A549 (cell line): ENCODE data around the gene ACSM6. TPM values are rescaled to one million over a fixed set of nuclear protein-coding genes. Genes with fewer than 3 reads are reported as not detected.
A peak's percentile ranks its signal among the peaks of the same experiment; 100 is the strongest.

Source experiments
- CHD4 ChIP-seq: fragments of 200-600 bp; sonication (generic); IDR thresholded peaks from 2 replicates; pipeline ENCODE4 v1.6.1; 2016; ENCODE audit warnings: antibody characterized with exemption, mild to moderate bottlenecking, borderline replicate concordance
- CTCF ChIP-seq: fragments of >200 bp; sonication (Bioruptor Twin); formaldehyde crosslinking; IDR thresholded peaks from 3 replicates; pipeline ENCODE4 v1.5.1; 2016
- EHF ChIP-seq: fragments of 250-450 bp; sonication (Bioruptor Pico); IDR thresholded peaks from 2 replicates; pipeline ENCODE4 v1.5.0; 2020; ENCODE audit warnings: mild to moderate bottlenecking
- ESRRA ChIP-seq: fragments of 150-350 bp; IDR thresholded peaks from 2 replicates; pipeline ENCODE4 v1.6.1; 2014; ENCODE audit warnings: mild to moderate bottlenecking, low read length, borderline replicate concordance
- FOSB ChIP-seq: fragments of 250-450 bp; sonication (Bioruptor Pico); IDR thresholded peaks from 2 replicates; pipeline ENCODE4 v1.5.0; 2020; ENCODE audit warnings: mild to moderate bottlenecking, moderate library complexity
- HMGXB4 ChIP-seq: fragments of 250-450 bp; sonication (Bioruptor Pico); IDR thresholded peaks from 2 replicates; pipeline ENCODE4 v1.5.0; 2021; ENCODE audit warnings: mild to moderate bottlenecking, moderate library complexity, borderline replicate concordance
- HOXA7 ChIP-seq: fragments of 250-450 bp; sonication (Bioruptor Pico); IDR thresholded peaks from 2 replicates; pipeline ENCODE4 v1.5.0; 2020; ENCODE audit warnings: mild to moderate bottlenecking, moderate library complexity
- HOXB13 ChIP-seq: fragments of 250-450 bp; sonication (Bioruptor Pico); IDR thresholded peaks from 2 replicates; pipeline ENCODE4 v1.5.0; 2020; ENCODE audit warnings: low read depth, mild to moderate bottlenecking, moderate library complexity
- JUN ChIP-seq, 2 experiments: fragments of >200 bp; sonication (Bioruptor Twin); formaldehyde crosslinking; IDR thresholded peaks; 2 replicates in 1 of 2; 3 replicates in 1 of 2; pipeline ENCODE4 v1.6.1; 2016 to 2017
- KDM1A ChIP-seq: fragments of 200-600 bp; sonication (generic); IDR thresholded peaks from 2 replicates; pipeline ENCODE4 v1.6.1; 2016; ENCODE audit warnings: low read depth, mild to moderate bottlenecking
- MAFK ChIP-seq: fragments of 450-650 bp; IDR thresholded peaks from 2 replicates; pipeline ENCODE4 v1.6.1; 2014; ENCODE audit not compliant: partially characterized antibody
- NFE2L2 ChIP-seq: fragments of 150-350 bp; conservative IDR thresholded peaks from 2 replicates; pipeline ENCODE4 v1.6.1; 2014; ENCODE audit warnings: low read length
- PHF8 ChIP-seq: fragments of 200-600 bp; sonication (generic); IDR thresholded peaks from 2 replicates; pipeline ENCODE4 v1.6.1; 2016; ENCODE audit warnings: low read depth, mild to moderate bottlenecking, antibody characterized with exemption, moderate library complexity, borderline replicate concordance
- POLR2A ChIP-seq: IDR thresholded peaks from 2 replicates; pipeline ENCODE4 v1.6.1; 2012; ENCODE audit warnings: mild to moderate bottlenecking, low read length
- POLR2AphosphoS2 ChIP-seq: conservative IDR thresholded peaks from 2 replicates; pipeline ENCODE4 v1.6.1; 2012; ENCODE audit warnings: low read length, improper control_type of control experiment, inconsistent platforms
- RAD21 ChIP-seq, 2 experiments: fragments of >200 bp in 1 of 2; sonication (Bioruptor Twin) in 1 of 2; formaldehyde crosslinking in 1 of 2; IDR thresholded peaks in 1 of 2; conservative IDR thresholded peaks in 1 of 2; 2 replicates in 1 of 2; 3 replicates in 1 of 2; pipeline ENCODE4 v1.6.1; 2012 to 2018; ENCODE audit warnings: inconsistent platforms in 1 of 2
- RARB ChIP-seq: fragments of 250-450 bp; sonication (Bioruptor Pico); IDR thresholded peaks from 2 replicates; pipeline ENCODE4 v1.8.0; 2021; ENCODE audit warnings: mild to moderate bottlenecking, moderate library complexity
- RCOR1 ChIP-seq: fragments of 150-350 bp; IDR thresholded peaks from 2 replicates; pipeline ENCODE4 v1.6.1; 2014; ENCODE audit warnings: antibody characterized with exemption, low read length, low read depth
- RFX5 ChIP-seq: fragments of 450-650 bp; IDR thresholded peaks from 2 replicates; pipeline ENCODE4 v1.7.1; 2014; ENCODE audit warnings: antibody characterized with exemption, mild to moderate bottlenecking, moderate library complexity
- RNF2 ChIP-seq: fragments of 200-600 bp; sonication (generic); IDR thresholded peaks from 2 replicates; pipeline ENCODE4 v1.6.1; 2016; ENCODE audit warnings: low read depth, mild to moderate bottlenecking, antibody characterized with exemption, moderate library complexity, borderline replicate concordance
- TFCP2L1 ChIP-seq: fragments of 250-450 bp; sonication (Bioruptor Pico); IDR thresholded peaks from 2 replicates; pipeline ENCODE4 v1.5.0; 2021; ENCODE audit warnings: mild to moderate bottlenecking
- ZFP36 ChIP-seq: fragments of 450-650 bp; IDR thresholded peaks from 2 replicates; pipeline ENCODE4 v1.6.1; 2014; ENCODE audit warnings: borderline replicate concordance; ENCODE audit not compliant: partially characterized antibody
- polyA plus RNA-seq, 4 experiments: library from polyadenylated mRNA; depleted of rRNA in 3 of 4; stranded (reverse); fragments of >200 nt; fragmentation: RNase III in 1 of 4; extraction: RNeasy Plus Mini Kit Qiagen cat#74134 plus additional on column Dnase treatment in 1 of 4; gene quantifications; 2 replicates in 3 of 4; 3 replicates in 1 of 4; pipeline ENCODE4 v1.2.3, GENCODE V29; 2011 to 2017
- TF ChIP-seq, protein P1 (sequence below): IDR thresholded peaks from 2 replicates; pipeline ENCODE4 v1.6.1; 2012
- TF ChIP-seq, protein P2 (sequence below): fragments of 150-350 bp; IDR thresholded peaks from 2 replicates; pipeline ENCODE4 v1.6.1; 2014; ENCODE audit warnings: low read depth, mild to moderate bottlenecking, low read length
- TF ChIP-seq, protein P3 (sequence below): IDR thresholded peaks from 2 replicates; pipeline ENCODE4 v1.6.1; 2012; ENCODE audit warnings: low read depth, borderline replicate concordance
- TF ChIP-seq, protein P4 (sequence below): fragments of 200-600 bp; sonication (generic); IDR thresholded peaks from 2 replicates; pipeline ENCODE4 v1.6.1; 2016; ENCODE audit warnings: antibody characterized with exemption, mild to moderate bottlenecking, moderate library complexity

The ACSM6 gene
- polyA plus RNA-seq, 2 of the 4 experiments (the other 2 are of a cell fraction) = not detected

DNA sequence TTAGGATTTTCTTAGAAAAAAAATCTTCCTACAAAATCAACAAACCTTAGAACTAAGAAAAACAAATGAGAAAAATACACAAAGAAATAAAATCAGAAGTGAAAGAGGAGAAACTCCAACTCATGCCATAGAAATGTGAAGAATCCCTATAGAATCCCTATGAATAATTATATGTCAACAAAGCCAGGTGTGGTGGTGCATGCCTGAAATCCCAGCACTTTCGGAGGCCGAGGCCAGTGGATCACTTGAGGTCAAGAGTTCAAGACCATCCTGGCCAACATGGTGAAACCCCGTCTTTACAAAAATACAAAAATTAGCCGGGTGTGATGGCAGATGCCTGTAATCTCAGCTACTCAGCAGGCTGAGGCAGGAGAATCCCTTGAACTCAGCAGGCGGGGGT, 27.1 kb downstream of the ACSM6 start (continued):
- no peak for TF ChIP-seq RNF2
- TF ChIP-seq MAFK = no peak
- TF ChIP-seq, protein P1, sequence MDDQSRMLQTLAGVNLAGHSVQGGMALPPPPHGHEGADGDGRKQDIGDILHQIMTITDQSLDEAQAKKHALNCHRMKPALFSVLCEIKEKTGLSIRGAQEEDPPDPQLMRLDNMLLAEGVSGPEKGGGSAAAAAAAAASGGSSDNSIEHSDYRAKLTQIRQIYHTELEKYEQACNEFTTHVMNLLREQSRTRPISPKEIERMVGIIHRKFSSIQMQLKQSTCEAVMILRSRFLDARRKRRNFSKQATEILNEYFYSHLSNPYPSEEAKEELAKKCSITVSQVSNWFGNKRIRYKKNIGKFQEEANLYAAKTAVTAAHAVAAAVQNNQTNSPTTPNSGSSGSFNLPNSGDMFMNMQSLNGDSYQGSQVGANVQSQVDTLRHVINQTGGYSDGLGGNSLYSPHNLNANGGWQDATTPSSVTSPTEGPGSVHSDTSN = no peak
- no peak for TF ChIP-seq CTCF
- TF ChIP-seq, protein P2, sequence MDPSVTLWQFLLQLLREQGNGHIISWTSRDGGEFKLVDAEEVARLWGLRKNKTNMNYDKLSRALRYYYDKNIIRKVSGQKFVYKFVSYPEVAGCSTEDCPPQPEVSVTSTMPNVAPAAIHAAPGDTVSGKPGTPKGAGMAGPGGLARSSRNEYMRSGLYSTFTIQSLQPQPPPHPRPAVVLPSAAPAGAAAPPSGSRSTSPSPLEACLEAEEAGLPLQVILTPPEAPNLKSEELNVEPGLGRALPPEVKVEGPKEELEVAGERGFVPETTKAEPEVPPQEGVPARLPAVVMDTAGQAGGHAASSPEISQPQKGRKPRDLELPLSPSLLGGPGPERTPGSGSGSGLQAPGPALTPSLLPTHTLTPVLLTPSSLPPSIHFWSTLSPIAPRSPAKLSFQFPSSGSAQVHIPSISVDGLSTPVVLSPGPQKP = no peak
- TF ChIP-seq RFX5 = no peak
- TF ChIP-seq HOXA7 (CRISPR knock-in tag) = no peak
- TF ChIP-seq, protein P3, sequence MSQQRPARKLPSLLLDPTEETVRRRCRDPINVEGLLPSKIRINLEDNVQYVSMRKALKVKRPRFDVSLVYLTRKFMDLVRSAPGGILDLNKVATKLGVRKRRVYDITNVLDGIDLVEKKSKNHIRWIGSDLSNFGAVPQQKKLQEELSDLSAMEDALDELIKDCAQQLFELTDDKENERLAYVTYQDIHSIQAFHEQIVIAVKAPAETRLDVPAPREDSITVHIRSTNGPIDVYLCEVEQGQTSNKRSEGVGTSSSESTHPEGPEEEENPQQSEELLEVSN = no peak
- TF ChIP-seq KDM1A = no peak
- TF ChIP-seq RAD21 (conservative IDR thresholded peaks at IDR 0.05 in 1 of 2, IDR thresholded peaks at IDR 0.05 in 1 of 2) = no peak
- TF ChIP-seq POLR2A = no peak
- TF ChIP-seq HOXB13 (CRISPR knock-in tag) = no peak
- no peak for TF ChIP-seq RARB
- TF ChIP-seq NFE2L2 = no peak
- no peak for TF ChIP-seq CHD4
- no peak for TF ChIP-seq ESRRA
- TF ChIP-seq PHF8 = no peak
- TF ChIP-seq ZFP36 = no peak
- 0 out of 5 replicates have a peak, but pooled peaks of 1 of the 2 experiments have one; percentile 31 for TF ChIP-seq JUN (IDR thresholded peaks at IDR 0.05)
- TF ChIP-seq FOSB (CRISPR knock-in tag) = no peak
- TF ChIP-seq HMGXB4 (CRISPR knock-in tag) = no peak
- TF ChIP-seq, protein P4, sequence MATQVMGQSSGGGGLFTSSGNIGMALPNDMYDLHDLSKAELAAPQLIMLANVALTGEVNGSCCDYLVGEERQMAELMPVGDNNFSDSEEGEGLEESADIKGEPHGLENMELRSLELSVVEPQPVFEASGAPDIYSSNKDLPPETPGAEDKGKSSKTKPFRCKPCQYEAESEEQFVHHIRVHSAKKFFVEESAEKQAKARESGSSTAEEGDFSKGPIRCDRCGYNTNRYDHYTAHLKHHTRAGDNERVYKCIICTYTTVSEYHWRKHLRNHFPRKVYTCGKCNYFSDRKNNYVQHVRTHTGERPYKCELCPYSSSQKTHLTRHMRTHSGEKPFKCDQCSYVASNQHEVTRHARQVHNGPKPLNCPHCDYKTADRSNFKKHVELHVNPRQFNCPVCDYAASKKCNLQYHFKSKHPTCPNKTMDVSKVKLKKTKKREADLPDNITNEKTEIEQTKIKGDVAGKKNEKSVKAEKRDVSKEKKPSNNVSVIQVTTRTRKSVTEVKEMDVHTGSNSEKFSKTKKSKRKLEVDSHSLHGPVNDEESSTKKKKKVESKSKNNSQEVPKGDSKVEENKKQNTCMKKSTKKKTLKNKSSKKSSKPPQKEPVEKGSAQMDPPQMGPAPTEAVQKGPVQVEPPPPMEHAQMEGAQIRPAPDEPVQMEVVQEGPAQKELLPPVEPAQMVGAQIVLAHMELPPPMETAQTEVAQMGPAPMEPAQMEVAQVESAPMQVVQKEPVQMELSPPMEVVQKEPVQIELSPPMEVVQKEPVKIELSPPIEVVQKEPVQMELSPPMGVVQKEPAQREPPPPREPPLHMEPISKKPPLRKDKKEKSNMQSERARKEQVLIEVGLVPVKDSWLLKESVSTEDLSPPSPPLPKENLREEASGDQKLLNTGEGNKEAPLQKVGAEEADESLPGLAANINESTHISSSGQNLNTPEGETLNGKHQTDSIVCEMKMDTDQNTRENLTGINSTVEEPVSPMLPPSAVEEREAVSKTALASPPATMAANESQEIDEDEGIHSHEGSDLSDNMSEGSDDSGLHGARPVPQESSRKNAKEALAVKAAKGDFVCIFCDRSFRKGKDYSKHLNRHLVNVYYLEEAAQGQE = no peak
- TF ChIP-seq POLR2AphosphoS2 = no peak
- TF ChIP-seq TFCP2L1 (CRISPR knock-in tag) = no peak
- no peak for TF ChIP-seq RCOR1
- TF ChIP-seq EHF (CRISPR knock-in tag) = no peak
